DOHH2 (cell line): ENCODE measurements around the gene AKAP13.

Experiments
- EZH2phosphoT487 ChIP-seq: fragments of 200-600 bp; sonication (generic); IDR thresholded peaks from 2 replicates; pipeline ENCODE4 v1.6.1; 2017; ENCODE audit warnings: borderline replicate concordance, mild to moderate bottlenecking, antibody characterized with exemption, low read length, moderate library complexity, mixed read lengths
- TF ChIP-seq, protein P1 (sequence below): fragments of 200-600 bp; sonication (generic); IDR thresholded peaks from one replicate; pipeline ENCODE4 v1.5.1; 2014; ENCODE audit warnings: antibody characterized with exemption, mild to moderate bottlenecking, low read depth, low read length; ENCODE audit not compliant: poor library complexity, severe bottlenecking

DNA sequence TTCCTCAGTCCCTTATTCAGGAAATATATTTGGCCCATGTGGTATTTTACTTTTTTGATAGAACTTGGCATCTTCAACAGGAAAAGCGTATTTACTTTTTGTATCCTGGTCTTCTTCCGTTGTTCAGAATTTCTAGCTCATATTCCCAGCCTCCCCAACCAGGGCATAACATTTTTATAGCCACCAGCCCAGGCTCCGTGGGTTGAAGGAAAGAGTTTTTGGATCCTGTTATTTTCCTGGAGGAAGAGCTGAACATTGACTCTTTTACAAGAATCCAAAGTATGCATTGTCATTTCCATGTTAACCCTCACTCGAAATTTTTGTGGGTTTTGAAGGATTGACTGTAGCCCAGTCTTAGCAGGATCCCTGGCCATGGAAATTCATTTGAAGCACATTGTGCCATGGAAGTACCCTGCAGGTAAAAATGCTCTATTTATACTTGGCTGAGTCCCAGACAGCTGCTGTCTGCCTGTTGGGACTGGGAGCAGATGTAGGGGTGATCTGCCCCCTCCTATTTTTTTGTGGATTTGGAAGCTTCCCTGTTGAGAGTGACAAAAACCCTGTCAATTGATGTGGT, 98.8 kb downstream of the AKAP13 start:
- TF ChIP-seq, protein P1, sequence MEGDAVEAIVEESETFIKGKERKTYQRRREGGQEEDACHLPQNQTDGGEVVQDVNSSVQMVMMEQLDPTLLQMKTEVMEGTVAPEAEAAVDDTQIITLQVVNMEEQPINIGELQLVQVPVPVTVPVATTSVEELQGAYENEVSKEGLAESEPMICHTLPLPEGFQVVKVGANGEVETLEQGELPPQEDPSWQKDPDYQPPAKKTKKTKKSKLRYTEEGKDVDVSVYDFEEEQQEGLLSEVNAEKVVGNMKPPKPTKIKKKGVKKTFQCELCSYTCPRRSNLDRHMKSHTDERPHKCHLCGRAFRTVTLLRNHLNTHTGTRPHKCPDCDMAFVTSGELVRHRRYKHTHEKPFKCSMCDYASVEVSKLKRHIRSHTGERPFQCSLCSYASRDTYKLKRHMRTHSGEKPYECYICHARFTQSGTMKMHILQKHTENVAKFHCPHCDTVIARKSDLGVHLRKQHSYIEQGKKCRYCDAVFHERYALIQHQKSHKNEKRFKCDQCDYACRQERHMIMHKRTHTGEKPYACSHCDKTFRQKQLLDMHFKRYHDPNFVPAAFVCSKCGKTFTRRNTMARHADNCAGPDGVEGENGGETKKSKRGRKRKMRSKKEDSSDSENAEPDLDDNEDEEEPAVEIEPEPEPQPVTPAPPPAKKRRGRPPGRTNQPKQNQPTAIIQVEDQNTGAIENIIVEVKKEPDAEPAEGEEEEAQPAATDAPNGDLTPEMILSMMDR: no peak
- no peak for TF ChIP-seq EZH2phosphoT487
